A549 (cell line): ENCODE results near the gene CACTIN.

Source experiments
- EHF ChIP-seq: fragments of 250-450 bp; sonication (Bioruptor Pico); IDR thresholded peaks from 2 replicates; pipeline ENCODE4 v1.5.0; 2020; ENCODE audit warnings: mild to moderate bottlenecking
- ESRRA ChIP-seq: fragments of 150-350 bp; IDR thresholded peaks from 2 replicates; pipeline ENCODE4 v1.6.1; 2014; ENCODE audit warnings: mild to moderate bottlenecking, low read length, borderline replicate concordance
- MYC ChIP-seq: IDR thresholded peaks from 2 replicates; pipeline ENCODE4 v1.6.1; 2012; ENCODE audit warnings: mild to moderate bottlenecking, inconsistent platforms, low read length, improper control_type of control experiment, borderline replicate concordance
- POLR2A ChIP-seq: IDR thresholded peaks from 2 replicates; pipeline ENCODE4 v1.6.1; 2012; ENCODE audit warnings: mild to moderate bottlenecking, low read length
- RAD21 ChIP-seq, 2 experiments: fragments of >200 bp in 1 of 2; sonication (Bioruptor Twin) in 1 of 2; formaldehyde crosslinking in 1 of 2; IDR thresholded peaks in 1 of 2; conservative IDR thresholded peaks in 1 of 2; 2 replicates in 1 of 2; 3 replicates in 1 of 2; pipeline ENCODE4 v1.6.1; 2012 to 2018; ENCODE audit warnings: inconsistent platforms in 1 of 2
- TF ChIP-seq, protein P1 (sequence below): fragments of >200 bp; sonication (Bioruptor Twin); formaldehyde crosslinking; IDR thresholded peaks from 3 replicates; pipeline ENCODE4 v1.5.1; 2016
- TF ChIP-seq, protein P2 (sequence below): IDR thresholded peaks from 2 replicates; pipeline ENCODE4 v1.6.1; 2012
- TF ChIP-seq, protein P3 (sequence below): fragments of >200 bp; sonication (Bioruptor Twin); formaldehyde crosslinking; IDR thresholded peaks from 3 replicates; pipeline ENCODE4 v1.6.1; 2016
- TF ChIP-seq, protein P4 (sequence below): fragments of 450-650 bp; IDR thresholded peaks from 2 replicates; pipeline ENCODE4 v1.6.1; 2014; ENCODE audit warnings: antibody characterized with exemption

DNA sequence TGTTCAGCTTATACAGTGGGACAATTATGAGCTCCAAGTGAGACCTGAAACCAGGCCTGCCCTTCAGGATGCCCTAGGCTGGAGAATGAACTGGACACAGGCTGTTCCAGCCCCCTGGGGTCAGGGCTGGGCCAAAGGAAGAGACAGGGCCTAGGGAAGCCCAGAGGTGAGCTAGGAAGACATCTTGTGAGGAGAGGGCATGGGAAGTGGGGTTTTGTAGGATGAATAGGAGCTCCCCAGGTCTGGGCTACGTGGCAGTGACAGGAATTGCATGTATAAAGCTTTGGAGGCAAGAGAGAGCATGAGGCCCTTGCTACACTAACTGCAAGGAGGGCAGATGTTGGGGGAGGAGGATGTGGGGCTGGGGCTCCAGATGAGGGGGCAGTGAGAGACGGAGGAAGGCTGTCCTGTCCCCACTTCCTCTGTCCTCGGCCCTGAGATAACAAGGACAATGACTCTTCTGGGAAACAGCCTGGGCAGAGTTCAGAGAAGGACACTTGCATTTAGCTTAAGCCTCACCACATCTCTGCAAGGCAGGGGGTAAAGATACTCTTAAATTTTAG is 18.4 kb downstream of the CACTIN start:
- TF ChIP-seq, protein P1, sequence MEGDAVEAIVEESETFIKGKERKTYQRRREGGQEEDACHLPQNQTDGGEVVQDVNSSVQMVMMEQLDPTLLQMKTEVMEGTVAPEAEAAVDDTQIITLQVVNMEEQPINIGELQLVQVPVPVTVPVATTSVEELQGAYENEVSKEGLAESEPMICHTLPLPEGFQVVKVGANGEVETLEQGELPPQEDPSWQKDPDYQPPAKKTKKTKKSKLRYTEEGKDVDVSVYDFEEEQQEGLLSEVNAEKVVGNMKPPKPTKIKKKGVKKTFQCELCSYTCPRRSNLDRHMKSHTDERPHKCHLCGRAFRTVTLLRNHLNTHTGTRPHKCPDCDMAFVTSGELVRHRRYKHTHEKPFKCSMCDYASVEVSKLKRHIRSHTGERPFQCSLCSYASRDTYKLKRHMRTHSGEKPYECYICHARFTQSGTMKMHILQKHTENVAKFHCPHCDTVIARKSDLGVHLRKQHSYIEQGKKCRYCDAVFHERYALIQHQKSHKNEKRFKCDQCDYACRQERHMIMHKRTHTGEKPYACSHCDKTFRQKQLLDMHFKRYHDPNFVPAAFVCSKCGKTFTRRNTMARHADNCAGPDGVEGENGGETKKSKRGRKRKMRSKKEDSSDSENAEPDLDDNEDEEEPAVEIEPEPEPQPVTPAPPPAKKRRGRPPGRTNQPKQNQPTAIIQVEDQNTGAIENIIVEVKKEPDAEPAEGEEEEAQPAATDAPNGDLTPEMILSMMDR, result no peak
- TF ChIP-seq RAD21 (conservative IDR thresholded peaks at IDR 0.05 in 1 of 2, IDR thresholded peaks at IDR 0.05 in 1 of 2), result no peak
- TF ChIP-seq MYC, result no peak
- TF ChIP-seq, protein P2, sequence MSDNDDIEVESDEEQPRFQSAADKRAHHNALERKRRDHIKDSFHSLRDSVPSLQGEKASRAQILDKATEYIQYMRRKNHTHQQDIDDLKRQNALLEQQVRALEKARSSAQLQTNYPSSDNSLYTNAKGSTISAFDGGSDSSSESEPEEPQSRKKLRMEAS, result no peak
- TF ChIP-seq POLR2A, result no peak
- TF ChIP-seq ESRRA, result no peak
- TF ChIP-seq, protein P3, sequence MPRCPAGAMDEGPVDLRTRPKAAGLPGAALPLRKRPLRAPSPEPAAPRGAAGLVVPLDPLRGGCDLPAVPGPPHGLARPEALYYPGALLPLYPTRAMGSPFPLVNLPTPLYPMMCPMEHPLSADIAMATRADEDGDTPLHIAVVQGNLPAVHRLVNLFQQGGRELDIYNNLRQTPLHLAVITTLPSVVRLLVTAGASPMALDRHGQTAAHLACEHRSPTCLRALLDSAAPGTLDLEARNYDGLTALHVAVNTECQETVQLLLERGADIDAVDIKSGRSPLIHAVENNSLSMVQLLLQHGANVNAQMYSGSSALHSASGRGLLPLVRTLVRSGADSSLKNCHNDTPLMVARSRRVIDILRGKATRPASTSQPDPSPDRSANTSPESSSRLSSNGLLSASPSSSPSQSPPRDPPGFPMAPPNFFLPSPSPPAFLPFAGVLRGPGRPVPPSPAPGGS, result no peak
- no peak for TF ChIP-seq EHF (CRISPR knock-in tag)
- TF ChIP-seq, protein P4, sequence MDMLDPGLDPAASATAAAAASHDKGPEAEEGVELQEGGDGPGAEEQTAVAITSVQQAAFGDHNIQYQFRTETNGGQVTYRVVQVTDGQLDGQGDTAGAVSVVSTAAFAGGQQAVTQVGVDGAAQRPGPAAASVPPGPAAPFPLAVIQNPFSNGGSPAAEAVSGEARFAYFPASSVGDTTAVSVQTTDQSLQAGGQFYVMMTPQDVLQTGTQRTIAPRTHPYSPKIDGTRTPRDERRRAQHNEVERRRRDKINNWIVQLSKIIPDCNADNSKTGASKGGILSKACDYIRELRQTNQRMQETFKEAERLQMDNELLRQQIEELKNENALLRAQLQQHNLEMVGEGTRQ, result no peak
